Muscle of leg (tissue), 11 donors: ENCODE data around the gene SOWAHA. TPM values are rescaled to one million over a fixed set of nuclear protein-coding genes. Genes with fewer than 3 reads are reported as not detected.

Experiments used
- DNase-seq: peaks from one replicate; pipeline ENCODE4 v3.0.0; 2013
- H3K27ac ChIP-seq: one replicate; pipeline ENCODE4 v1.5.1; 2013; ENCODE audit warnings: mild to moderate bottlenecking, low read length, control low read depth
- H3K27me3 ChIP-seq: one replicate; pipeline ENCODE4 v1.6.1; 2013; ENCODE audit warnings: low read length; ENCODE audit not compliant: control insufficient read depth, insufficient read depth
- H3K36me3 ChIP-seq: one replicate; pipeline ENCODE4 v1.6.1; 2013; ENCODE audit warnings: low read length; ENCODE audit not compliant: control insufficient read depth, insufficient read depth
- H3K4me1 ChIP-seq: one replicate; pipeline ENCODE4 v1.6.1; 2013; ENCODE audit warnings: low read length; ENCODE audit not compliant: control insufficient read depth, insufficient read depth
- H3K4me3 ChIP-seq: one replicate; pipeline ENCODE4 v1.5.1; 2013; ENCODE audit warnings: low read length, control low read depth
- H3K9me3 ChIP-seq: replicated peaks from 2 replicates; pipeline ENCODE4 v1.6.1; 2013; ENCODE audit warnings: low read depth, low read length; ENCODE audit not compliant: control insufficient read depth
- WGBS: methylation state at CpG from one replicate; pipeline ENCODE4 v1.1.5; 2013; ENCODE audit warnings: missing lambda C conversion rate; ENCODE audit not compliant: insufficient coverage; 5-methylcytosine and 5-hydroxymethylcytosine counted together
- polyA plus RNA-seq, 8 donors: library from polyadenylated mRNA; unstranded; fragments of 120-200 nt; gene quantifications; one replicate each; pipeline versions ENCODE4 v1.2.1 to v1.2.3, GENCODE V29; 2013; ENCODE audit warnings: inconsistent platforms in 1 of 8, low replicate concordance in 1 of 8; ENCODE audit not compliant: insufficient read length in 8 of 8, insufficient read depth in 1 of 8
- total RNA-seq: library from RNA; stranded (reverse); fragments of 120-200 nt; gene quantifications from one replicate; pipeline ENCODE4 v1.2.4, GENCODE V29; 2013

Gene SOWAHA
- total and polyA plus RNA-seq, 9 donors: 0.04 to 2.5 (median 0.11) TPM; not detected in 1

- peaks cover 17% of the 10 kb centered on the region for H3K4me1 ChIP-seq
- DNase-seq: no peak
- no peaks in the 10 kb centered on the region for H3K9me3 ChIP-seq
- peaks cover 45% of the 10 kb centered on the region for H3K27me3 ChIP-seq
- H3K36me3 ChIP-seq: no peaks in the 10 kb centered on the region
- WGBS: 84% methylated on average over 11 of the region's 15 CpGs
- peak overlapping the region; percentile 48 for H3K4me3 ChIP-seq
- no peak overlapping the region for H3K27ac ChIP-seq
Measured at GRCh38 chr5:132831095-132831860, 18.2 kb downstream of the SOWAHA start.

GRCh38 chr5:132832612-132833011, 19.5 kb downstream of the SOWAHA start:
- H3K36me3 ChIP-seq: no peaks in the 10 kb centered on the region
- WGBS: 60% methylated on average over 5 of the region's 5 CpGs
- no peak overlapping the region for H3K27ac ChIP-seq

GRCh38 chr5:132834057-132834456, 21.0 kb downstream of the SOWAHA start:
- peaks cover 14% of the 10 kb centered on the region for H3K4me1 ChIP-seq
- no peak for DNase-seq
- H3K27ac ChIP-seq: no peak overlapping the region
- H3K36me3 ChIP-seq: no peaks in the 10 kb centered on the region
- peaks cover 22% of the 10 kb centered on the region for H3K27me3 ChIP-seq
- 80% methylated on average over 1 of the region's 3 CpGs for WGBS
- H3K4me3 ChIP-seq: no peak overlapping the region
- no peaks in the 10 kb centered on the region for H3K9me3 ChIP-seq

More at GRCh38 chr5:132832612-132833011, 19.5 kb downstream of the SOWAHA start:
- Histone ChIP-seq H3K27me3 (peaks cover 35% of the 10 kb centered on the region), H3K9me3 (no peaks in the 10 kb centered on the region), H3K4me3 (no peak overlapping the region), H3K4me1 (peaks cover 15% of the 10 kb centered on the region)
- no peak for DNase-seq

- Histone ChIP-seq H3K27ac (no peak overlapping the region), H3K4me1 (peaks cover 2% of the 10 kb centered on the region), H3K4me3 (no peak overlapping the region), H3K9me3 (no peaks in the 10 kb centered on the region), H3K27me3 (no peaks in the 10 kb centered on the region), H3K36me3 (no peaks in the 10 kb centered on the region)
- WGBS: 100% methylated on average over 1 of the region's 1 CpG
- DNase-seq: no peak
Measured at GRCh38 chr5:132836852-132837251, 23.8 kb downstream of the SOWAHA start.

GRCh38 chr5:132837868-132838267, 24.8 kb downstream of the SOWAHA start:
- Histone ChIP-seq H3K27me3 (no peaks in the 10 kb centered on the region), H3K36me3 (no peaks in the 10 kb centered on the region), H3K4me1 (peaks cover 2% of the 10 kb centered on the region), H3K9me3 (no peaks in the 10 kb centered on the region), H3K27ac (no peak overlapping the region), H3K4me3 (no peak overlapping the region)
- DNase-seq: no peak
- WGBS: no CpG with 5 or more reads among the region's 2 CpGs

GRCh38 chr5:132838516-132839282, 25.6 kb downstream of the SOWAHA start:
- no peak overlapping the region for H3K27ac ChIP-seq
- H3K36me3 ChIP-seq: no peaks in the 10 kb centered on the region
- H3K9me3 ChIP-seq: no peaks in the 10 kb centered on the region
- no peaks in the 10 kb centered on the region for H3K27me3 ChIP-seq
- no peak for DNase-seq
- WGBS: 51% methylated on average over 2 of the region's 3 CpGs
- peaks cover 2% of the 10 kb centered on the region for H3K4me1 ChIP-seq
- no peak overlapping the region for H3K4me3 ChIP-seq

GRCh38 chr5:132839426-132840301, 26.6 kb downstream of the SOWAHA start:
- Histone ChIP-seq H3K4me1 (peaks cover 2% of the 10 kb centered on the region), H3K9me3 (no peaks in the 10 kb centered on the region), H3K4me3 (no peak overlapping the region), H3K36me3 (no peaks in the 10 kb centered on the region), H3K27ac (peak overlapping the region; percentile 60), H3K27me3 (no peaks in the 10 kb centered on the region)
- no peak for DNase-seq
- WGBS: 66% methylated on average over 5 of the region's 8 CpGs

- H3K27me3 ChIP-seq: no peaks in the 10 kb centered on the region
- no peaks in the 10 kb centered on the region for H3K36me3 ChIP-seq
- H3K9me3 ChIP-seq: no peaks in the 10 kb centered on the region
- no peak for DNase-seq
- WGBS: no CpG with 5 or more reads among the region's 3 CpGs
- peak overlapping the region; percentile 4 for H3K27ac ChIP-seq
- no peak overlapping the region for H3K4me3 ChIP-seq
- peaks cover 2% of the 10 kb centered on the region for H3K4me1 ChIP-seq
Measured at GRCh38 chr5:132840313-132840712, 27.2 kb downstream of the SOWAHA start.

GRCh38 chr5:132840896-132841295, 27.8 kb downstream of the SOWAHA start:
- no peaks in the 10 kb centered on the region for H3K9me3 ChIP-seq
- no peak for DNase-seq
- no peaks in the 10 kb centered on the region for H3K36me3 ChIP-seq
- no peak overlapping the region for H3K27ac ChIP-seq
- WGBS: 75% methylated on average over 1 of the region's 1 CpG
- no peaks in the 10 kb centered on the region for H3K27me3 ChIP-seq
- peaks cover 2% of the 10 kb centered on the region for H3K4me1 ChIP-seq
- no peak overlapping the region for H3K4me3 ChIP-seq

GRCh38 chr5:132841305-132841704, 28.2 kb downstream of the SOWAHA start:
- 87% methylated on average over 3 of the region's 4 CpGs for WGBS
- H3K9me3 ChIP-seq: no peaks in the 10 kb centered on the region
- no peak for DNase-seq
- H3K27ac ChIP-seq: no peak overlapping the region
- H3K4me3 ChIP-seq: no peak overlapping the region
- H3K27me3 ChIP-seq: no peaks in the 10 kb centered on the region
- peaks cover 2% of the 10 kb centered on the region for H3K4me1 ChIP-seq
- H3K36me3 ChIP-seq: no peaks in the 10 kb centered on the region
